Motor neuron (in vitro differentiated cells): Measurements from ENCODE around the gene KRTAP5-5. TPM values are rescaled to one million over a fixed set of nuclear protein-coding genes. Genes with fewer than 3 reads are reported as not detected.
"Not testable (repeated sequence)": the region's sequence is repeated elsewhere in the genome, so short reads cannot be mapped to it uniquely, and the experiment has no call there.

Source experiments
- ATAC-seq, 8 experiments: fragments of 200-7000 bp; cut with Tn5 transposase; replicated peaks in 6 of 8; 2 replicates each; pipeline ENCODE4 v1.8.0; 2021; ENCODE audit warnings: mild to moderate bottlenecking in 8 of 8, moderate library complexity in 8 of 8
- H3K27ac ChIP-seq, 2 donors: fragments of 250-450 bp; sonication (Bioruptor Pico); 2 replicates each; pipeline ENCODE4 v1.9.0; 2021; ENCODE audit warnings: antibody characterized with exemption in 2 of 2, mild to moderate bottlenecking in 2 of 2, moderate library complexity in 1 of 2
- H3K4me1 ChIP-seq, 2 donors: fragments of 250-450 bp; sonication (Bioruptor Pico); replicated peaks in 1 of 2; 2 replicates each; pipeline ENCODE4 v1.6.1; 2021; ENCODE audit warnings: antibody characterized with exemption in 2 of 2, mild to moderate bottlenecking in 2 of 2, moderate library complexity in 1 of 2
- H3K4me3 ChIP-seq, 5 donors: fragments of 250-450 bp; sonication (Bioruptor Pico); 2 replicates each; pipeline ENCODE4 v1.9.0; 2021; ENCODE audit warnings: antibody characterized with exemption in 5 of 5, mild to moderate bottlenecking in 5 of 5, moderate library complexity in 4 of 5
- WGBS, 10 experiments: fragments of 450-650 bp; shearing (Covaris generic); methylation state at CpG; one replicate each; pipeline ENCODE4 v1.0.0; 2022; 5-methylcytosine and 5-hydroxymethylcytosine counted together
- in situ Hi-C, 9 experiments: fragments of 400-800 bp; cut with MboI; loops; one replicate each; pipeline ENCODE4 v1.15.0; 2021; ENCODE audit warnings: low sequenced_read_pairs in 9 of 9, low pct_unique_long_range_greater_than_20kb in 2 of 9; ENCODE audit not compliant: unreplicated experiment in 9 of 9
- total RNA-seq, 8 experiments: library from RNA; unstranded; fragments of 300-600 nt; gene quantifications; 2 replicates each; pipeline versions ENCODE4 v1.2.3 to v1.2.4, GENCODE V29; 2022

The KRTAP5-5 gene
- total RNA-seq, 8 experiments from 2014 or later, result not detected

DNA sequence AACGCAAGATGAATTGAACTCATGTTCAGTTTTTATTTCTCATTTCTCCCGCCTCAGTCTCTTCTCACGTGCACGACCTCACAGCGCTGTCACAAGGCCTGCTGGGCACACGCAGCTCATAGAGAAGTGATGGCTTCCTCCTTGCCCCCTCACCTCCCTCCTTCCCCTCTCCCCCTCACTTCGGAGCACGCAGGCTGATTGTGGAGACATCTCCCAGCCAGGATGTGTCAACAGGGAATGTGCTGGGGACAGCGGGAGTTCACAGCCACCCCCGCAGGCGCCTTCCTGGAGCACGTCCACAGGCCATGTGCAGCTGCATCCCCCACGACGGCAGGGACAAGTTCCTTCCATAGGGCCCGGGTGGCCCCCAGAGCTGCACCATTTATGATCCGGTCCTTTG lies 38.3 kb downstream of the KRTAP5-5 start:
- WGBS, 10 experiments, result 32 to 100% (median 50%) methylated on average over 1 to 5 of the region's 16 CpGs; no CpG with 5 or more reads in 2 of the 10 experiments
- Histone ChIP-seq H3K4me1 (peaks cover 0 to 9% of the 10 kb centered on the region in 2 donors), H3K4me3 (no peak overlapping the region), H3K27ac (peak overlapping the region in 1 of 2 donors; percentile 10)
- ATAC-seq, result peak in 5 of 8 experiments; percentile 77 to 93 (median 81)
- in situ Hi-C loops, result loop anchor here in 4 of 9 experiments (25.0 kb wide), 2 partner anchors 169 to 494 kb away; partner anchors contain the start of genes INS (in 3 of the 4), TH (in 3 of the 4), SYT8 (in 1 of the 4) and TNNI2 (in 1 of the 4)

DNA sequence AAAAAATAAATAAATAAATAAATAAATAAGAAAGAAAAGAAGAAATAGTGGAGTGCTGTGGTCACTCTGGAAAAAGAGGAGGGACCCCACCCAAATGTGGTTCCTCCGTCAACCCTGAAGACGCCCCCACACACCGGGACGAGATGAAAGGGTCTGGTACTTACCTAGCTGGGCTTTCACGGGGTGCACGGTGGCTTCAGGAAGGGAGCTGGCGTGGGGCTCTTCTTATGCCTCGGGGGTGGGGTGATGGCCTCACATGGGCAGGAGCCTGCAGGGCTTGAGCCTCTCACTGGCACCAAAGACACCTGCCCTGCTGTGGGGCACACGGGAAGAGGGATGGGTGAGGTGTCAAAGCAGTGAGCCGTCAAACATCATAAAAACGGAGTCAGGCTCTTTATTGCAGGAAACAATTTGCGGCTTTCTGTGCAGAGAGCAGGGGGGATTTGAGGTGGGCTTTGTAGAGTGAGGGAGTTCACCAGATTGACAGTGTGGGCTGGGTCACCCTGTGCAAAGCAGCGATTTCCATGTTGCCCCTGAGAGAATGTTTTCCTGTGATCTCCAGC lies 39.4 kb downstream of the KRTAP5-5 start:
- Histone ChIP-seq H3K27ac (no peak overlapping the region), H3K4me3 (no peak overlapping the region), H3K4me1 (peaks cover under 1 to 9% of the 10 kb centered on the region in 2 donors)
- in situ Hi-C loops, result loop anchor here in 4 of 9 experiments (25.0 kb wide), 2 partner anchors 168 to 493 kb away; partner anchors contain the start of genes INS (in 3 of the 4), TH (in 3 of the 4), SYT8 (in 1 of the 4) and TNNI2 (in 1 of the 4)
- WGBS, 10 experiments, result 20 to 82% (median 71%) methylated on average over 2 to 8 of the region's 13 CpGs; no CpG with 5 or more reads in 3 of the 10 experiments
- ATAC-seq, result no peak

DNA sequence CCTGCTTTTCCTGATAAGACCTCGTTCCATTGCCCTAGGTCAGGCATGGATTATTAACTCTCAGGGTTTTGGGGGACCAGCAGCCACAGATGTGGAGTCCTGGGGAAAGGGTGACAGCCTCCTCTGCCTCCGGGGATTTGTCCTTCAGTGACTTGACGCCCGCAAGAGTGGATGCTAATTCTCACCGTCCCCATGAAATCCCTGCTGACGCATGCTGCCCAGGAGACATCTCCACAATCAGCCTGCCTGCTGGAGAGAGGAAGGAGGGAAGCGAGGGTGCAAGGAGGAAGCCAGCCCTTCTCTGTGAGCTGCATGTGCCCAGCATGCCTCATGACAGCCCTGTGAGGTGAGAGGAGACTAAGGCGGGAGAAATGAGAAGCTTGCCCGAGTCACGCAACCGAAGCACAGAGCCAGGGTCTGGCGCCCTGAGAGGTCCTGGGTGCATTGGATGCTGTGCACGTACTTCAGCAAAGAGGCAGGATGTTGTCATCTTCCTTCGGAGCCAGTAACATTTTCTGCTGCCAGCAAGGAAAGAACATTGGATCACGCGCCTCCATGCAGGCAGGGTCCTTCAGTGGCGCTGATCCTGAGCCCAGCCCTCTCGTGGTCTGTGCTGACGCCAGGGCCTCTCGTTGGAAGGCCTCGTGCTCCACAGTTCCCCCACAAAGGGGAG lies 40.1 kb downstream of the KRTAP5-5 start:
- Histone ChIP-seq H3K4me1 (peaks cover 6 to 9% of the 10 kb centered on the region in 2 donors), H3K4me3 (no peak overlapping the region), H3K27ac (no peak overlapping the region)
- 18 to 73% (median 42%) methylated on average over 2 to 11 of the region's 21 CpGs; no CpG with 5 or more reads in 2 of the 10 experiments for WGBS, 10 experiments
- in situ Hi-C loops, result loop anchor here in 4 of 9 experiments (25.0 kb wide), 2 partner anchors 168 to 493 kb away; partner anchors contain the start of genes INS (in 3 of the 4), TH (in 3 of the 4), SYT8 (in 1 of the 4) and TNNI2 (in 1 of the 4)
- ATAC-seq, result peak in 6 of 8 experiments; percentile 33 to 63 (median 39)

DNA sequence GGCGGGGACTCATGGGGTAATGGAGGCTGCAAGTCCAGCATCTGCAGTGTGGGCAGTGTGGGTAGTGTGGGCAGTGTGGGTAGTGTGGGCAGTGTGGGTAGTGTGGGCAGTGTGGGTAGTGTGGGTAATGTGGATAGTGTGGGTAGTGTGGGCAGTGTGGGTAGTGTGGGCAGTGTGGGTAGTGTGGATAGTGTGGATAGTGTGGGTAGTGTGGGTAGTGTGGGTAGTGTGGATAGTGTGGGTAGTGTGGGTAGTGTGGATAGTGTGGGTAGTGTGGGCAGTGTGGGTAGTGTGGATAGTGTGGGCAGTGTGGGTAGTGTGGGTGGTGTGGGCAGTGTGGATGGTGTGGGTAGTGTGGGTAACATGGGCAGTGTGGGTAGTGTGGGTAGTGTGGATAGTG lies 40.9 kb downstream of the KRTAP5-5 start:
- H3K4me1 ChIP-seq, ATAC-seq, H3K27ac ChIP-seq, H3K4me3 ChIP-seq: not testable (repeated sequence)
- in situ Hi-C loops, result loop anchor here in 4 of 9 experiments (25.0 kb wide), 2 partner anchors 167 to 492 kb away; partner anchors contain the start of genes INS (in 3 of the 4), TH (in 3 of the 4), SYT8 (in 1 of the 4) and TNNI2 (in 1 of the 4)
- no CpG with 5 or more reads among the region's 1 CpG for WGBS, 10 experiments

DNA sequence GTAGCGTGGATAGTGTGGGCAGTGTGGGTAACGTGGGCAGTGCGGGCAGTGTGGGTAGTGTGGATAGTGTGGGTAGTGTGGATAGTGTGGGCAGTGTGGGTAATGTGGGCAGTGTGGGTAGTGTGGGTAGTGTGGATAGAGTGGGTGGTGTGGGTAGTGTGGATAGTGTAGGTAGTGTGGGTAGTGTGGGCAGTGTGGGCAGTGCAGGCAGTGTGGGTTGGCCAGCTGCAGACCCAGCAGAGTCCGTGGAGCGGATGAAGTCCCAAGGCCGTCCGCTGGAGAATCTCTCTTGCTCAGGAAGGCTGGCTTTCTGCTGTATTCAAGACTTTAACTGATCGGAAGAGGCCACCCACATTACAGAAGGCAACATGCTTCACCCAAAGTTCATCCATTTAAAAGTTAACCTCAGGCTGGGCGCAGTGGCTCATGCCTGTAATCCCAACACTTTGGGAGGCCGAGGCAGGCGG lies 41.4 kb downstream of the KRTAP5-5 start:
- in situ Hi-C loops, result loop anchor here in 4 of 9 experiments (25.0 kb wide), 2 partner anchors 166 to 491 kb away; partner anchors contain the start of genes INS (in 3 of the 4), TH (in 3 of the 4), SYT8 (in 1 of the 4) and TNNI2 (in 1 of the 4)
- Histone ChIP-seq H3K27ac (no peak overlapping the region), H3K4me3 (no peak overlapping the region), H3K4me1 (peaks cover 6 to 9% of the 10 kb centered on the region in 2 donors)
- no peak for ATAC-seq
- 47 to 100% (median 80%) methylated on average over 1 to 8 of the region's 11 CpGs; no CpG with 5 or more reads in 1 of the 10 experiments for WGBS, 10 experiments

DNA sequence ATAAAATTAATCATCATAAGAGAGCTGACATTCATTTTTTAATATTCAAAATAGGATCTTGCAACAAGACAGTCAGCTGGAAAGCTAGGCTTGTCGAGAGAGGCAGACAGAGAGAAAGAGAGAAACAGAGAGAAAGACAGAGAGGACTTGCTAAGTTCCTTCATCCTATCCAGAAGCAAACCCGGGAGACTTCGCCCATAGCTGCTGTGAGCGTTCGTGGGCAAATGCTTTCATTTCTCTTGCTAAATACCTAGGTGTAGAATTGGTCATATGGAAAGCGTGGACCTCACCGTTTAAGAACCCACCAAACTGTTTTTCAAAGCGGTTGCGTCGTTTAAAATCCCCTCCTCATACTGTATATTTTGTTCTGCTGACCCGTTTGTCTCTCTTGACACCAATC lies 42.1 kb downstream of the KRTAP5-5 start:
- no peak for ATAC-seq
- in situ Hi-C loops, result loop anchor here in 4 of 9 experiments (25.0 kb wide), 2 partner anchors 166 to 491 kb away; partner anchors contain the start of genes INS (in 3 of the 4), TH (in 3 of the 4), SYT8 (in 1 of the 4) and TNNI2 (in 1 of the 4)
- Histone ChIP-seq H3K4me3 (no peak overlapping the region), H3K4me1 (peaks cover 6 to 9% of the 10 kb centered on the region in 2 donors), H3K27ac (no peak overlapping the region)
- WGBS, 10 experiments, result 40 to 84% (median 72%) methylated on average over 5 to 11 of the region's 11 CpGs

DNA sequence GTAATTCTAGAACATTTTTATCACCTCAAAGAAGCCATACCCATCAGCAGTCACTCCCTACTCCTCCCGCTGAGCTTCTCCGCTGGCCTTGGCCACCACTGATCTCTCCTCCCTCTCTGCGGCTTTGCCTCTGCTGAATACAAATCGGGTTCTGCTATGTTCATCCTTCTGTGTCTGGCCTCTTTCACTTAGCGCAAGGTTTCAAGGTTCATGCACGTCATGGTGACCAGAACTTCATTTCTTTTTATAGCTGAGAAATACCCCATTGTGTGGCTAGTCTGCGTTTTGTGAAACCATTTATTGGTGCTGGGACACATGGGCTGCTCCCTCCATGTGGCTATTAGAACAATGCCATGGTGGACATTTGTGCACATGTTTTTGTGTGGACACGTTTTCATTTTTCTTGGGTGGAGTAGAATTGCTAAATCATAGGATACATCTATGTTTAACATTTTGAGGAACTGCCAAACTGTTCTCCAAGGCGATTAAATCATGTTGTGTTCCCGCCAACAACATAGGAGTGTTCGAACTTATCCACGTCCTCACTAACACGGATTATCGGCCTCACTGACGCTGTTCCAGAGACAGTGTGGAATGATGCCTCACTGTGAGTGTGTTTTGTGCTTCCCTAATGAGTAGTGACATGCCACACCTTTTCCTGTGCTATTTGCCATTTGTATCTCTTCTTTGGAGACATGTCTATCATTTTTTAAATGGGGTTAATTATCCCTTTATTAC lies 43.2 kb downstream of the KRTAP5-5 start:
- no peak overlapping the region for H3K4me3 ChIP-seq
- no peak overlapping the region for H3K27ac ChIP-seq
- ATAC-seq, result peak in 1 of 8 experiments; percentile 32
- WGBS, 10 experiments, result 40 to 90% (median 79%) methylated on average over 2 to 13 of the region's 15 CpGs
- H3K4me1 ChIP-seq, result peaks cover 6% of the 10 kb centered on the region in 2 donors
- in situ Hi-C loops, result loop anchor here in 4 of 9 experiments (25.0 kb wide), 2 partner anchors 165 to 490 kb away; partner anchors contain the start of genes INS (in 3 of the 4), TH (in 3 of the 4), SYT8 (in 1 of the 4) and TNNI2 (in 1 of the 4)

DNA sequence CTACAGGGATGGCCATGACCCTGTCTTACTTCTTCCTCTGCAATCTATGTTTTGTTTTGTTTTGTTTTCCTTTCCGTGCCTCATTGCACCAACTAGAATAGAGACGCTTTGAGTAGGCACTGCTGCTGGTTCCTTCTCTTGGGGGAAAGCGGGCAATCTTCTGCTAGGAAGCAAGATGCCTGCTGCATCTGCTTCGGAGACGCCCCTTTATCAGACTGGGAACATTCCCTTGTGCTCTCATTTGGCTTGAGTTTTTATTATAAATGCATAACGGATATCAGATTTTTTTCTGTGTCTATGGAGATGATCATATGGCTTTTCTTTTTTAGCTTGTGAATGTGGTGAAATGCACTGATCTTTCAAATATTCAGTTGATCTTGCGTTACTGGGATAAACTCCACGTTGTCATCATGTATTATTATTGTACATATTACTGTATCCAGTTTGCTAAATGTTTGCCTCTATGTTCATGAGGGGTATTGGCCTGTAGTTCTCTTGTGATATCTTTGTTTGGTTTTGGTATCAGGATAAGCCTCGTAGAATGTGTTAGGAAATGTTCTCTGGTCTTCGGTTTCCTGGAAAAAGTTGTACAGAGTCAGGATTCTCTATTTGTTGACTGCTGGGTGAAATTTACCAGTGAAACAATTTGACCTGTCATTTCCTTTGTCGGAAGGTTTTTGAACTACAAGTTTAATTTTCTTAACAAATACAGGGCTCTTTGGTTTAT lies 44.0 kb downstream of the KRTAP5-5 start:
- Histone ChIP-seq H3K4me3 (no peak overlapping the region), H3K27ac (no peak overlapping the region), H3K4me1 (peaks cover 0 to 6% of the 10 kb centered on the region in 2 donors)
- 13 to 100% (median 75%) methylated on average over 3 to 11 of the region's 11 CpGs for WGBS, 10 experiments
- ATAC-seq, result no peak
- in situ Hi-C loops, result loop anchor here in 4 of 9 experiments (25.0 kb wide), 2 partner anchors 164 to 489 kb away; partner anchors contain the start of genes INS (in 3 of the 4), TH (in 3 of the 4), SYT8 (in 1 of the 4) and TNNI2 (in 1 of the 4)

DNA sequence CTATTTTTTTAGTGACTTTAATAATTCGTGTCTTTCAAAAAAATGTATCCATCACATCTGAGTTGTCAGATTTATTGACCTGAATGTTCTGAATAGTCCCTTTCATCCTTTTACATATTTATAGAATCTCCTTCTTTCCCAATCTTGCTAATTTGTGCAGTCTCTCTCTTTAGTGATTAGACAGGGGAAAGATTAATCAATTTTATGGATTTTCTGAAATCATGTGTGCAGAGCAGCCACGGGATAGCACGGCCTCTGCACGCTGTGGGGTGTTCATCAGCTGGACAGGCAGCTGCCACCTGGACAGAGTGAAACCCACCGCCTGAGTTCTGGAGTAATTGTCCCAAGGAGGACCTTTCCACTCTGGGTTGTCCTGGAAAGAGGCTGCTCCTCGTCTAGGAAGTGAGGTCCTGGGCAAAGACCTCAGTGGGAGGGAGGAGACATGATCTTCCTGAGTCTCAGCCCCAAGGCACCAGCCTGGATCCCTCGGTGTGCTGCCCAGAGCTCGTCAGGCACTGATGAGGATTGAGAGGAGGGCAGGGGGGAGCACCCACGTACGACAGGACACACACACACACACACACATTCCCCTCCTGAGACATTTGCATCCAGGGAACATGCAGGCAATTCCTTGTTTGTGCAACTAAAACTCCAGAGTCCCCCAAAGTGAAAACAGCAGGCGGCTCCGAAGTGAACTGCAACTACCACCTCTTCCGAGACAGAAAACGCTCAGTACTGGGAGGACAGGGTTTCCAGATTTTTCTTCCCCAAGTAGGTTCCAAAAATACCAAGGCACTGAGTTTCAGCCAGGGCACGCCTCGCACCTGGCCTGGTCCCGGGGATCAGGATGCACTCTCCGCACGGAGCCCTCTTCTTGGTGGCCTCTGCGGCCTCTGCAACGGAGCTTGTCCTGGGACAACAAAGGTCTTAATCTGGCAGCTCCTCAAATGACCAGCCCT lies 44.9 kb downstream of the KRTAP5-5 start:
- Histone ChIP-seq H3K27ac (no peak overlapping the region), H3K4me1 (peaks cover 0 to 6% of the 10 kb centered on the region in 2 donors), H3K4me3 (no peak overlapping the region)
- peak in 5 of 8 experiments; percentile 45 to 58 (median 53) for ATAC-seq
- in situ Hi-C loops, result loop anchor here in 5 of 9 experiments (25.0 kb wide), 2 partner anchors 163 to 488 kb away; partner anchors contain the start of genes INS (in 4 of the 5), TH (in 4 of the 5), SYT8 (in 1 of the 5) and TNNI2 (in 1 of the 5)
- 20 to 89% (median 57%) methylated on average over 1 to 12 of the region's 21 CpGs for WGBS, 10 experiments

DNA sequence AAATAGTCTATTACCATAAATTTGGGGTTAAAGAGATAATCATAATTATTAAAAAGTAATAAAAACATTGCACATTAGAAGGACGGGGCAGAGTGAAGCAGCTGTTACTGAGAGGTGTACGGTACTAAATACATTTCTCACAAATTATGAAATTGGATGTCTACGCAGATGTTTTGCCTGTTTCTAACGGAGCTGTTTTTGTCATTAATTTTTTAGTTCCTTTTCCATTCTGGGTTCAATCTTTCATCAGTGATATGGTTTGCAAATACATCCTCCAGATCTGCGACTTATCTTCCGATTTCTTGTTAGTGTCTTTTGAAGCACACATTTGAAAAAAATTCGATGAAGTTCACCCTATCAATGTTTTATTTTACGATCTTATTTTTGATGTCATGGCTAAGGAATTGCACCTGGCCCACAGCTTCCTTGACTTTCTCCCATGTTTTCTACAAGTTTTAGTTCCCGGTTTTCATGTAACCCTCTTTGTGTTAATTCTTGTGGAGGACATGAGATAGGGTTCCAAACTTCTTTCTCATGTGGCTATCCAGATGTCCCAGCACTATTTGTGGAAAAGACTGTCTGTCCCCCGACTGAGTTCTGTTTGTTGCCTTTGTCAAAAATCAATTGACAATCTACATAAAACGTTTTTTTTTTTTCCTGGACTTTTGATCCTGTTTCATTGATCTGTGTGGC lies 46.1 kb downstream of the KRTAP5-5 start:
- Histone ChIP-seq H3K4me3 (no peak overlapping the region), H3K4me1 (peaks cover 0 to 6% of the 10 kb centered on the region in 2 donors), H3K27ac (no peak overlapping the region)
- 36 to 90% (median 71%) methylated on average over 5 to 11 of the region's 11 CpGs for WGBS, 10 experiments
- no peak for ATAC-seq
- in situ Hi-C loops, result loop anchor here in 1 of 9 experiments (25.0 kb wide), 1 partner anchor 487 kb away; the partner anchor contains the start of genes INS and TH
